SK-N-SH treated with all-trans-retinoic acid at 6 μM for 48 hours (cell line): ENCODE data around the gene ANKIB1.
"Not testable (repeated sequence)": the region's sequence is repeated elsewhere in the genome, so short reads cannot be mapped to it uniquely, and the experiment has no call there.

Source experiments
- ATAC-seq: fragments of 200-7000 bp; cut with Tn5 transposase; 3 replicates; pipeline ENCODE4 v1.9.1; 2020; ENCODE audit warnings: mild to moderate bottlenecking, moderate library complexity
- ARNTL ChIP-seq: fragments of 450-650 bp; formaldehyde crosslinking; IDR thresholded peaks from 2 replicates; pipeline ENCODE4 v1.5.0; 2020; ENCODE audit warnings: low read depth, mild to moderate bottlenecking, moderate library complexity, borderline replicate concordance
- BACH2 ChIP-seq: fragments of 250-450 bp; sonication (Bioruptor Pico); IDR thresholded peaks from 2 replicates; pipeline ENCODE4 v1.9.0; 2021; ENCODE audit warnings: mild to moderate bottlenecking, borderline replicate concordance
- CREB5 ChIP-seq: fragments of 250-450 bp; sonication (Bioruptor Pico); IDR thresholded peaks from 2 replicates; pipeline ENCODE4 v1.5.1; 2020; ENCODE audit warnings: low read depth, mild to moderate bottlenecking, moderate library complexity
- CSDC2 ChIP-seq: fragments of 250-450 bp; sonication (Bioruptor Pico); IDR thresholded peaks from 2 replicates; pipeline ENCODE4 v1.5.0; 2020; ENCODE audit warnings: mild to moderate bottlenecking, moderate library complexity
- ESRRG ChIP-seq: fragments of 250-450 bp; sonication (Bioruptor Pico); IDR thresholded peaks from 2 replicates; pipeline ENCODE4 v1.6.1; 2021; ENCODE audit warnings: mild to moderate bottlenecking
- GLIS3 ChIP-seq: fragments of 250-450 bp; sonication (Bioruptor Pico); IDR thresholded peaks from 2 replicates; pipeline ENCODE4 v1.5.0; 2020; ENCODE audit warnings: mild to moderate bottlenecking, moderate library complexity
- ISL1 ChIP-seq: fragments of 250-450 bp; sonication (Bioruptor Pico); IDR thresholded peaks from 2 replicates; pipeline ENCODE4 v2.1.2; 2022; ENCODE audit warnings: mild to moderate bottlenecking, moderate library complexity
- OSR1 ChIP-seq: fragments of 250-450 bp; sonication (Bioruptor Pico); IDR thresholded peaks from 2 replicates; pipeline ENCODE4 v1.8.0; 2022; ENCODE audit warnings: moderate library complexity, mild to moderate bottlenecking, inconsistent platforms
- PATZ1 ChIP-seq: fragments of 250-450 bp; sonication (Bioruptor Pico); IDR thresholded peaks from 2 replicates; pipeline ENCODE4 v1.8.0; 2020; ENCODE audit warnings: mild to moderate bottlenecking, moderate library complexity, borderline replicate concordance
- POU6F1 ChIP-seq: fragments of 250-450 bp; sonication (Bioruptor Pico); IDR thresholded peaks from 2 replicates; pipeline ENCODE4 v1.8.0; 2021; ENCODE audit warnings: low read depth, mild to moderate bottlenecking, moderate library complexity, borderline replicate concordance
- PPARA ChIP-seq: fragments of 250-450 bp; sonication (Bioruptor Pico); IDR thresholded peaks from 2 replicates; pipeline ENCODE4 v1.5.0; 2020; ENCODE audit warnings: mild to moderate bottlenecking, borderline replicate concordance
- RARB ChIP-seq: fragments of 250-450 bp; sonication (Bioruptor Pico); IDR thresholded peaks from 2 replicates; pipeline ENCODE4 v1.8.0; 2021; ENCODE audit warnings: mild to moderate bottlenecking, moderate library complexity
- SNAI2 ChIP-seq: fragments of 250-450 bp; sonication (Bioruptor Pico); IDR thresholded peaks from 2 replicates; pipeline ENCODE4 v1.5.0; 2020; ENCODE audit warnings: mild to moderate bottlenecking, moderate library complexity
- TCF4 ChIP-seq: fragments of 250-450 bp; sonication (Bioruptor Pico); IDR thresholded peaks from 2 replicates; pipeline ENCODE4 v1.8.0; 2021; ENCODE audit warnings: mild to moderate bottlenecking, moderate library complexity, borderline replicate concordance
- TOX ChIP-seq: fragments of 250-450 bp; sonication (Bioruptor Pico); IDR thresholded peaks from 2 replicates; pipeline ENCODE4 v1.8.0; 2021; ENCODE audit warnings: mild to moderate bottlenecking, moderate library complexity, borderline replicate concordance
- ZC3H10 ChIP-seq: fragments of 250-450 bp; sonication (Bioruptor Pico); IDR thresholded peaks from 2 replicates; pipeline ENCODE4 v1.5.1; 2021; ENCODE audit warnings: mild to moderate bottlenecking, moderate library complexity
- ZFP3 ChIP-seq: fragments of 250-450 bp; sonication (Bioruptor Pico); IDR thresholded peaks from 2 replicates; pipeline ENCODE4 v1.5.0; 2020; ENCODE audit warnings: mild to moderate bottlenecking, moderate library complexity
- ZFP30 ChIP-seq: fragments of 450-650 bp; formaldehyde crosslinking; IDR thresholded peaks from 2 replicates; pipeline ENCODE4 v1.5.0; 2022; ENCODE audit warnings: mild to moderate bottlenecking, moderate library complexity
- ZNF565 ChIP-seq: fragments of 450-650 bp; formaldehyde crosslinking; conservative IDR thresholded peaks from 2 replicates; pipeline ENCODE4 v1.5.0; 2020; ENCODE audit warnings: low read depth, mild to moderate bottlenecking, moderate library complexity
- ZNF8 ChIP-seq: fragments of 450-650 bp; formaldehyde crosslinking; IDR thresholded peaks from 2 replicates; pipeline ENCODE4 v1.5.0; 2020; ENCODE audit warnings: mild to moderate bottlenecking, moderate library complexity

The ANKIB1 gene

GRCh38 chr7:92436612-92437445, 191.1 kb downstream of the ANKIB1 start (continued):
- TF ChIP-seq POU6F1 (CRISPR knock-in tag) = no peak
- no peak for TF ChIP-seq ZC3H10 (CRISPR knock-in tag)
- no peak for TF ChIP-seq ZNF8 (CRISPR knock-in tag)
- no peak for TF ChIP-seq ESRRG (CRISPR knock-in tag)
- no peak for TF ChIP-seq ZNF565 (CRISPR knock-in tag)
- TF ChIP-seq RARB = no peak
- TF ChIP-seq ARNTL = no peak
- no peak for TF ChIP-seq CREB5 (CRISPR knock-in tag)
- no peak for TF ChIP-seq TCF4

GRCh38 chr7:92437956-92438491, 192.2 kb downstream of the ANKIB1 start:
- ATAC-seq = no peak
- no peak for TF ChIP-seq ZC3H10 (CRISPR knock-in tag)

- ATAC-seq = not testable (repeated sequence)
Measured at GRCh38 chr7:92442720-92443119, 196.9 kb downstream of the ANKIB1 start.

GRCh38 chr7:92446869-92447344, 201.1 kb downstream of the ANKIB1 start:
- ATAC-seq = peak; percentile 11; the same call in 2 of the 3 replicates
- TF ChIP-seq PPARA (CRISPR knock-in tag) (no peak), ISL1 (CRISPR knock-in tag) (no peak), SNAI2 (CRISPR knock-in tag) (no peak), TCF4 (no peak), ZNF565 (CRISPR knock-in tag) (no peak), GLIS3 (CRISPR knock-in tag) (no peak), ZNF8 (CRISPR knock-in tag) (no peak), CSDC2 (CRISPR knock-in tag) (no peak), ZC3H10 (CRISPR knock-in tag) (no peak), ZFP3 (CRISPR knock-in tag) (no peak), ARNTL (no peak), BACH2 (no peak), PATZ1 (CRISPR knock-in tag) (no peak), CREB5 (CRISPR knock-in tag) (no peak), TOX (CRISPR knock-in tag) (no peak), OSR1 (CRISPR knock-in tag) (no peak), ZFP30 (no peak), ESRRG (CRISPR knock-in tag) (no peak)
